Progenitor cell of endocrine pancreas (in vitro differentiated cells): ENCODE measurements around the gene AGMO. TPM values are rescaled to one million over a fixed set of nuclear protein-coding genes. Genes with fewer than 3 reads are reported as not detected.

Experiments used
- DNase-seq: peaks from one replicate; pipeline ENCODE4 v3.0.0; 2021; ENCODE audit warnings: low spot score; ENCODE audit not compliant: unreplicated experiment
- H3K27ac Mint-ChIP-seq: 2 replicates; pipeline ENCODE4 v1.8.0; 2021; ENCODE audit warnings: mild to moderate bottlenecking, moderate library complexity, mixed read lengths
- H3K27me3 Mint-ChIP-seq: 2 replicates; pipeline ENCODE4 v1.8.0; 2021; ENCODE audit warnings: mixed read lengths
- H3K36me3 Mint-ChIP-seq: 2 replicates; pipeline ENCODE4 v1.8.0; 2022; ENCODE audit warnings: mixed read lengths; ENCODE audit not compliant: insufficient read depth
- H3K4me1 Mint-ChIP-seq: 2 replicates; pipeline ENCODE4 v1.8.0; 2021; ENCODE audit warnings: low read depth, mixed read lengths
- H3K4me3 Mint-ChIP-seq: 2 replicates; pipeline ENCODE4 v1.8.0; 2021; ENCODE audit warnings: low read depth, mild to moderate bottlenecking, moderate library complexity, mixed read lengths
- H3K9me3 Mint-ChIP-seq: 2 replicates; pipeline ENCODE4 v1.8.0; 2021; ENCODE audit warnings: low read depth, mixed read lengths
- total RNA-seq: library from RNA; stranded (reverse); gene quantifications from 2 replicates; pipeline ENCODE4 v1.2.1, GENCODE V29; 2021
- TF ChIP-seq, protein P1 (sequence below): fragments of 200-600 bp; sonication (generic); IDR thresholded peaks from one replicate; pipeline ENCODE4 v1.5.0; 2021; ENCODE audit warnings: antibody characterized with exemption, mild to moderate bottlenecking; ENCODE audit not compliant: unreplicated experiment

Gene AGMO
- total RNA-seq, 1 donor from 2014 or later = 0.19 TPM

DNA sequence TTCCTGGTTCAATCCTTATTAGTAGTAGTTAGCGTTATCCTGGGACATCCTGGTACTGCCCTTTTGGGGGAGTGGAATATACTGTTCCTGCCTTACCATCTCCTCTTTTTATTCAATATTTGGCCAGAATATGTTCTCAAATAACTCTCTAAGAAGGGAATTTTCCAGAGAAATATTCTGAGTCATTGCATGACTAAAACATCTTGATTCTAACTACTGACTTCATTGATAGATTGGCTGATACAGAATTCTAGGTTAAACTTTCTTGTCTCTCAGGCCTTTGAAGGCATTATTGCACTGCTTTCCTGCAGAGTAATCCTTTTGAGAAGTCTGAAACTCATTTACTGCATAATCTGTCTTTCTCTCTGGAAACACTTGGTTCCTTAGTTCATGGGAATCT is 383.8 kb downstream of the AGMO start:
- H3K27ac Mint-ChIP-seq = no peak overlapping the region
- no peaks in the 10 kb centered on the region for H3K27me3 Mint-ChIP-seq
- TF ChIP-seq, protein P1, sequence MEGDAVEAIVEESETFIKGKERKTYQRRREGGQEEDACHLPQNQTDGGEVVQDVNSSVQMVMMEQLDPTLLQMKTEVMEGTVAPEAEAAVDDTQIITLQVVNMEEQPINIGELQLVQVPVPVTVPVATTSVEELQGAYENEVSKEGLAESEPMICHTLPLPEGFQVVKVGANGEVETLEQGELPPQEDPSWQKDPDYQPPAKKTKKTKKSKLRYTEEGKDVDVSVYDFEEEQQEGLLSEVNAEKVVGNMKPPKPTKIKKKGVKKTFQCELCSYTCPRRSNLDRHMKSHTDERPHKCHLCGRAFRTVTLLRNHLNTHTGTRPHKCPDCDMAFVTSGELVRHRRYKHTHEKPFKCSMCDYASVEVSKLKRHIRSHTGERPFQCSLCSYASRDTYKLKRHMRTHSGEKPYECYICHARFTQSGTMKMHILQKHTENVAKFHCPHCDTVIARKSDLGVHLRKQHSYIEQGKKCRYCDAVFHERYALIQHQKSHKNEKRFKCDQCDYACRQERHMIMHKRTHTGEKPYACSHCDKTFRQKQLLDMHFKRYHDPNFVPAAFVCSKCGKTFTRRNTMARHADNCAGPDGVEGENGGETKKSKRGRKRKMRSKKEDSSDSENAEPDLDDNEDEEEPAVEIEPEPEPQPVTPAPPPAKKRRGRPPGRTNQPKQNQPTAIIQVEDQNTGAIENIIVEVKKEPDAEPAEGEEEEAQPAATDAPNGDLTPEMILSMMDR = no peak
- peaks cover 3% of the 10 kb centered on the region for H3K9me3 Mint-ChIP-seq
- no peak for DNase-seq
- no peaks in the 10 kb centered on the region for H3K4me1 Mint-ChIP-seq
- no peak overlapping the region for H3K4me3 Mint-ChIP-seq
- no peaks in the 10 kb centered on the region for H3K36me3 Mint-ChIP-seq

- Mint-ChIP-seq H3K9me3 (peaks cover 3% of the 10 kb centered on the region), H3K4me1 (no peaks in the 10 kb centered on the region)
- no peak for DNase-seq
Observed at GRCh38 chr7:15176089-15176488, 385.7 kb downstream of the AGMO start.

GRCh38 chr7:15175152-15175551 is 386.7 kb downstream of the AGMO start:
- Mint-ChIP-seq H3K36me3 (no peaks in the 10 kb centered on the region), H3K9me3 (peaks cover 3% of the 10 kb centered on the region), H3K27me3 (no peaks in the 10 kb centered on the region), H3K27ac (no peak overlapping the region), H3K4me1 (no peaks in the 10 kb centered on the region), H3K4me3 (no peak overlapping the region)
- no peak for DNase-seq
- TF ChIP-seq, protein P1 = no peak

More at GRCh38 chr7:15176089-15176488, 385.7 kb downstream of the AGMO start:
- TF ChIP-seq, protein P1 = no peak
- no peaks in the 10 kb centered on the region for H3K27me3 Mint-ChIP-seq
- no peak overlapping the region for H3K4me3 Mint-ChIP-seq
- no peak overlapping the region for H3K27ac Mint-ChIP-seq
- no peaks in the 10 kb centered on the region for H3K36me3 Mint-ChIP-seq

DNA sequence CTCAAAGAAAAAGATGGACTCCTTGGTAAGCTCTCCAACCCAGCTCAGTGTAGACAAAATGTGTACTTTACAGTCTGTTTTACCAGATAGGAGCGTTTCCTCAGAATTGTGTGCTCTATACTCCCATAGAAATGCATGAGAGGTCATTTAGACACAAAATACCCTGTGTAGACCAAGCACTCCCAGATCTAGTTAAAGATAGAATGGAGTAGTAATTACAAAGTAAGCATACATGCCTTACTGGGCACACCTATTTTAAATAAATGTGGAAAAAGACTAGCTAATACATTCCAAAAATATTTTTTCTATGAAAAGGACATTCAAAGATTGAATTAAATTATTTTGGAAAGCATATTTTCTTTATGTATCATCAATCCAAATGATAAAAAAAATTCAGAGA is 387.3 kb downstream of the AGMO start:
- H3K9me3 Mint-ChIP-seq = peaks cover 3% of the 10 kb centered on the region
- TF ChIP-seq, protein P1 = no peak
- no peak overlapping the region for H3K4me3 Mint-ChIP-seq
- no peak overlapping the region for H3K27ac Mint-ChIP-seq
- no peaks in the 10 kb centered on the region for H3K4me1 Mint-ChIP-seq
- DNase-seq = no peak
- H3K27me3 Mint-ChIP-seq = no peaks in the 10 kb centered on the region
- no peaks in the 10 kb centered on the region for H3K36me3 Mint-ChIP-seq

- DNase-seq = no peak
- no peak overlapping the region for H3K27ac Mint-ChIP-seq
- TF ChIP-seq, protein P1 = no peak
- H3K4me3 Mint-ChIP-seq = no peak overlapping the region
- no peaks in the 10 kb centered on the region for H3K36me3 Mint-ChIP-seq
- no peaks in the 10 kb centered on the region for H3K4me1 Mint-ChIP-seq
- H3K27me3 Mint-ChIP-seq = no peaks in the 10 kb centered on the region
- peaks cover 4% of the 10 kb centered on the region for H3K9me3 Mint-ChIP-seq
Observed at GRCh38 chr7:15168489-15168888, 393.3 kb downstream of the AGMO start.
